Liver (tissue), 9 donors: ENCODE data around the gene RND1. TPM values are rescaled to one million over a fixed set of nuclear protein-coding genes. Genes with fewer than 3 reads are reported as not detected.

Experiments used
- DNase-seq: peaks from one replicate; pipeline ENCODE4 v3.0.0-alpha.2; 2017; ENCODE audit warnings: low spot score
- H3K27ac ChIP-seq, 2 donors: one replicate each; pipeline ENCODE4 v1.7.0; 2013; ENCODE audit warnings: inconsistent platforms in 2 of 2, low read length in 2 of 2, control low read depth in 1 of 2, low read depth in 1 of 2, mild to moderate bottlenecking in 1 of 2
- H3K27me3 ChIP-seq, 4 donors: one replicate each; pipeline versions ENCODE4 v1.6.1 to v1.7.0; 2013; ENCODE audit warnings: low read length in 3 of 4, inconsistent platforms in 1 of 4, mild to moderate bottlenecking in 1 of 4, moderate library complexity in 1 of 4; ENCODE audit not compliant: control insufficient read depth in 4 of 4, insufficient read depth in 4 of 4
- H3K36me3 ChIP-seq, 4 donors: one replicate each; pipeline versions ENCODE4 v1.6.1 to v1.7.0; 2013; ENCODE audit warnings: low read length in 3 of 4, mild to moderate bottlenecking in 3 of 4, low read depth in 1 of 4, moderate library complexity in 1 of 4; ENCODE audit not compliant: control insufficient read depth in 4 of 4, insufficient read depth in 3 of 4
- H3K4me1 ChIP-seq, 4 donors: one replicate each; pipeline versions ENCODE4 v1.6.1 to v1.7.0; 2013; ENCODE audit warnings: low read length in 3 of 4, mild to moderate bottlenecking in 3 of 4, moderate library complexity in 1 of 4; ENCODE audit not compliant: control insufficient read depth in 4 of 4, insufficient read depth in 4 of 4
- H3K4me3 ChIP-seq, 3 donors: one replicate each; pipeline versions ENCODE4 v1.6.1 to v1.7.0; 2013; ENCODE audit warnings: low read length in 3 of 3, control low read depth in 1 of 3, low read depth in 1 of 3, mild to moderate bottlenecking in 1 of 3
- H3K9ac ChIP-seq, 2 donors: one replicate each; pipeline ENCODE4 v1.7.0; 2013; ENCODE audit warnings: low read length in 2 of 2, mild to moderate bottlenecking in 2 of 2, moderate library complexity in 2 of 2, control low read depth in 1 of 2, low read depth in 1 of 2
- H3K9me3 ChIP-seq, 4 donors: one replicate each; pipeline versions ENCODE4 v1.6.1 to v1.7.0; 2013; ENCODE audit warnings: low read length in 3 of 4; ENCODE audit not compliant: control insufficient read depth in 4 of 4
- EGR1 ChIP-seq, 2 donors: IDR thresholded peaks; 2 replicates each; pipeline ENCODE4 v1.6.1; 2016 to 2018; ENCODE audit warnings: antibody characterized with exemption in 2 of 2, low read depth in 2 of 2
- FOXA1 ChIP-seq: IDR thresholded peaks from 2 replicates; pipeline ENCODE4 v1.6.1; 2016; ENCODE audit warnings: antibody characterized with exemption
- GABPA ChIP-seq, 2 donors: IDR thresholded peaks in 1 of 2; conservative IDR thresholded peaks in 1 of 2; 2 replicates each; pipeline ENCODE4 v1.6.1; 2016; ENCODE audit warnings: antibody characterized with exemption in 2 of 2, mild to moderate bottlenecking in 1 of 2, moderate library complexity in 1 of 2
- HNF4A ChIP-seq, 2 donors: conservative IDR thresholded peaks; 2 replicates each; pipeline ENCODE4 v1.6.1; 2016; ENCODE audit warnings: antibody characterized with exemption in 2 of 2, mild to moderate bottlenecking in 2 of 2
- HNF4G ChIP-seq: IDR thresholded peaks from 2 replicates; pipeline ENCODE4 v1.6.1; 2016; ENCODE audit warnings: antibody characterized with exemption
- JUND ChIP-seq, 2 donors: IDR thresholded peaks; 2 replicates each; pipeline ENCODE4 v1.6.1; 2016; ENCODE audit warnings: antibody characterized with exemption in 2 of 2
- RAD21 ChIP-seq, 2 donors: IDR thresholded peaks; 2 replicates each; pipeline ENCODE4 v1.6.1; 2016; ENCODE audit warnings: antibody characterized with exemption in 2 of 2, mild to moderate bottlenecking in 2 of 2
- RXRA ChIP-seq, 2 donors: IDR thresholded peaks; 2 replicates each; pipeline ENCODE4 v1.6.1; 2017 to 2018; ENCODE audit warnings: antibody characterized with exemption in 2 of 2, mild to moderate bottlenecking in 1 of 2
- SP1 ChIP-seq: IDR thresholded peaks from 2 replicates; pipeline ENCODE4 v1.6.1; 2018; ENCODE audit warnings: antibody characterized with exemption, mild to moderate bottlenecking
- TAF1 ChIP-seq: conservative IDR thresholded peaks from 2 replicates; pipeline ENCODE4 v1.6.1; 2016; ENCODE audit warnings: antibody characterized with exemption, mild to moderate bottlenecking
- YY1 ChIP-seq: IDR thresholded peaks from 2 replicates; pipeline ENCODE4 v1.6.1; 2016; ENCODE audit warnings: antibody characterized with exemption, mild to moderate bottlenecking
- WGBS: extraction: QIAGEN DNeasy Blood & Tissue Kit; methylation state at CpG from one replicate; pipeline ENCODE4 v1.1.7; 2013; 5-methylcytosine and 5-hydroxymethylcytosine counted together
- polyA plus RNA-seq, 2 donors: library from polyadenylated mRNA; stranded (reverse) in 1 of 2; unstranded in 1 of 2; fragments of 200-250 nt in 1 of 2; fragments of >200 nt in 1 of 2; fragmentation: Nextera tagmentation in 1 of 2; extraction: Ambion mirVana in 1 of 2; gene quantifications; one replicate each; pipeline versions ENCODE4 v1.2.1 to v1.2.3, GENCODE V29; 2013 to 2015
- total RNA-seq, 2 donors: library from RNA; depleted of rRNA; stranded (reverse); fragments of >200 nt; gene quantifications; one replicate each; pipeline ENCODE4 v1.2.3, GENCODE V29; 2014
- TF ChIP-seq, protein P1 (sequence below): IDR thresholded peaks from 2 replicates; pipeline ENCODE4 v1.6.1; 2016; ENCODE audit warnings: antibody characterized with exemption, mild to moderate bottlenecking
- TF ChIP-seq, protein P2 (sequence below): fragments of 150-350 bp; IDR thresholded peaks from 2 replicates; pipeline ENCODE4 v1.5.1; 2017; ENCODE audit warnings: improper control_type of control experiment, low read depth, low read length; ENCODE audit not compliant: missing input control
- TF ChIP-seq, protein P3 (sequence below): IDR thresholded peaks from 2 replicates; pipeline ENCODE4 v1.6.1; 2016; ENCODE audit warnings: antibody characterized with exemption
- TF ChIP-seq, protein P4 (sequence below): IDR thresholded peaks from 2 replicates; pipeline ENCODE4 v1.6.1; 2016; ENCODE audit warnings: antibody characterized with exemption
- donor health status: healthy.
- donor health status: healthy.
- donor health status: healthy.
- donor health status: healthy.
- donor health status: healthy.

Gene RND1
- total and polyA plus RNA-seq, 4 donors = 7.7 to 16.5 (median 8.5) TPM

DNA sequence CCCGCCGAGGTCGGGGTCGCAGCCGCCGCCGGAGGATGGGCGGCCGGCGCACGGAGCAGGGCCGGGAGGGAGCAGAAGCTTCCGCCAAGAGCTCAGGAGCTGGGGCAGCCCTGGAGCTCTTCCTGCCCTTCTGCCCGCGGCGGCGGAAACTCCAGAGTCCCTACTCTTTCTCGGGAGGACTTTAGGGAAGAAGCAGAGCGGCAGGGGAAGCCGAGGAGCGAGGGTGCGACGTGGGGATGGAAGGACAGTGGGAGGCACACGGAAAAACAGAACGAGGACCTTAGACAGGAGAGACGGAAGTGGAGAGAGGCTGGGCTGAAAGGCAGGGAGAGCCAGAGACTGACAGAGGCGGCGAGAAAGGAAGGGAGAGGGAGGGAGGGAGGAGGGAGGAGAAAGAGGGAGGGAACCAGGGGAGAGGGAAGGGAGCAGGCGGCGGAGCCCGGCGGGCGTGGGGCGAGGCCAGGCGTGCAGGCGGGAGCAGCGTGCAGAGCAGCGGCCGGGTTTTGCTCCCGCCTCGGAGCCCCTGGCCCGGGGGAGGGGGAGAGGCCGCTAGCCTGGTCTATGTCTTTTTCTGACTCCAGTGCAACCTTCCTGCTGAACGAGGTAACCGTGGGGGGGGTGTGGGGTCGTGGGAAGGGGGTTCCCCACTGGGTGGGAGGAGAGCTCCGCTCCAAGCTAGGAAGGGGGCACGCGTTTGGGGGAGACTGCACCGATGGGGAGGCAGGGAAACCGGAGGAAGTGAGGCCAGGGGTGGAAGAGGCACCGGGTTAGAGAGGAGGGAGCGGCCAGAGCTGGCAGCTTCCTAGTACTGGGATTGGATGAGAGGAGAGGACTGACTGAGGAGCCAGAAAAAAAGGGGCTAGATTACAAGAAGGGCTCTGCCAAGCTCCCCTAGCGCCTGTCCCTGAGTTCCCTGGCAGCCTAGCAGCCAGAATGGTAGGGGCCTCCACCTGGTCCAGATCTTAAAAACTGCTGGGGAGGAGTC lies 50.3 kb downstream of the RND1 start:
- peaks cover 3 to 28% (median 18%) of the 10 kb centered on the region in 4 donors for H3K4me1 ChIP-seq
- WGBS = 2% methylated on average over 54 of the region's 54 CpGs
- H3K36me3 ChIP-seq = no peaks in the 10 kb centered on the region
- TF ChIP-seq, protein P1, sequence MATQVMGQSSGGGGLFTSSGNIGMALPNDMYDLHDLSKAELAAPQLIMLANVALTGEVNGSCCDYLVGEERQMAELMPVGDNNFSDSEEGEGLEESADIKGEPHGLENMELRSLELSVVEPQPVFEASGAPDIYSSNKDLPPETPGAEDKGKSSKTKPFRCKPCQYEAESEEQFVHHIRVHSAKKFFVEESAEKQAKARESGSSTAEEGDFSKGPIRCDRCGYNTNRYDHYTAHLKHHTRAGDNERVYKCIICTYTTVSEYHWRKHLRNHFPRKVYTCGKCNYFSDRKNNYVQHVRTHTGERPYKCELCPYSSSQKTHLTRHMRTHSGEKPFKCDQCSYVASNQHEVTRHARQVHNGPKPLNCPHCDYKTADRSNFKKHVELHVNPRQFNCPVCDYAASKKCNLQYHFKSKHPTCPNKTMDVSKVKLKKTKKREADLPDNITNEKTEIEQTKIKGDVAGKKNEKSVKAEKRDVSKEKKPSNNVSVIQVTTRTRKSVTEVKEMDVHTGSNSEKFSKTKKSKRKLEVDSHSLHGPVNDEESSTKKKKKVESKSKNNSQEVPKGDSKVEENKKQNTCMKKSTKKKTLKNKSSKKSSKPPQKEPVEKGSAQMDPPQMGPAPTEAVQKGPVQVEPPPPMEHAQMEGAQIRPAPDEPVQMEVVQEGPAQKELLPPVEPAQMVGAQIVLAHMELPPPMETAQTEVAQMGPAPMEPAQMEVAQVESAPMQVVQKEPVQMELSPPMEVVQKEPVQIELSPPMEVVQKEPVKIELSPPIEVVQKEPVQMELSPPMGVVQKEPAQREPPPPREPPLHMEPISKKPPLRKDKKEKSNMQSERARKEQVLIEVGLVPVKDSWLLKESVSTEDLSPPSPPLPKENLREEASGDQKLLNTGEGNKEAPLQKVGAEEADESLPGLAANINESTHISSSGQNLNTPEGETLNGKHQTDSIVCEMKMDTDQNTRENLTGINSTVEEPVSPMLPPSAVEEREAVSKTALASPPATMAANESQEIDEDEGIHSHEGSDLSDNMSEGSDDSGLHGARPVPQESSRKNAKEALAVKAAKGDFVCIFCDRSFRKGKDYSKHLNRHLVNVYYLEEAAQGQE = peak; percentile 29
- TF ChIP-seq YY1 (peak; percentile 27), GABPA (IDR thresholded peaks at IDR 0.05 in 1 of 2, conservative IDR thresholded peaks at IDR 0.05 in 1 of 2) (peak in 1 of 2 donors; percentile 58), JUND (IDR thresholded peaks at IDR 0.05) (no peak)
- H3K27ac ChIP-seq = peak overlapping the region; percentile 68 to 75
- peak overlapping the region; percentile 67 to 80 (median 70) for H3K4me3 ChIP-seq
- H3K9ac ChIP-seq = peak overlapping the region; percentile 10 to 22
- no peaks in the 10 kb centered on the region for H3K9me3 ChIP-seq
- peaks cover 0 to 6% (median 3%) of the 10 kb centered on the region in 4 donors for H3K27me3 ChIP-seq
- DNase-seq = peak; percentile 56

DNA sequence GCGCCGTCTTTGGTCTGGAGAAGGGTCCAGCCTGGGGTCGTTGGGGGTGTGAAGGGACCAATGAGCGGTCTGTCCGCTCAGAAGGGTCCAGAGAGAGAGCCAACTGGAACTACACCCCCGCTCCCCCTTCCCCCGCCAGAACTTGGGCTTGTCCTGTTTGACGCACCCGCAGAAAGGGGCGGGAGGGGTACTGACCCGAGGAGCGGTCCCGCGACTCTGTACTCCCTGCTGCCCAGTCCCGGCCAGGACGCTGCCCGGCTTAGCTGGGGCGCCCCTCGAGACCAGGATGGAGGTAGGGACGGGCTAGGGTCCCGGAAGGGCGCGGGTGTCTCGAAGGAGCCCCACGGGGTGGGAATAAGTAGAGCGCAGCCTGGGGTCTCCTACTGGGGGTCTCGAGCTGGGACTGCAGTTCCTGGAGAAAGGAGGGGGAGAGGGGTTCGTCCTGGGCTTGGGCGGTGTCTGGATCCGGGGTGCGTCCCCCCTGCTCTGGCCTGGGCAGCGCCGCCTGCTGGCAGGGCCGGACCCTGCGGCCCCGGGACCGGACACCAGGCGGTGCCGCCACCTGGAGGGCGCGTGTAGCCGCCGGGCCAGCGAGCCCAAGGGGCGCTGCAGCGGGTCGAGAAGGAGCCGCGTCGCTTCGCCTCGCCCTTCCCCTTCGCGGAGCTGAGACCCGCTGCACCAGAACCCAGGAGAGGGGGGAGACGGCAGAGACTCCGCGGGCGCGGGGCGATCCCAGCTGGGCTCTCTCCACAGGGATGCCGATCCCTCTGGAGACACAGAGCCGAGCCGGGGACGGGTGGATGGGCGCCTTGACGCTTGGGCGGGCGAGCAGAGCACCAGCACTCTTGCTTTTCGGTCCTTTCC lies 51.2 kb downstream of the RND1 start:
- DNase-seq = peak; percentile 84
- H3K27ac ChIP-seq = peak overlapping the region; percentile 68 to 75
- no peaks in the 10 kb centered on the region for H3K9me3 ChIP-seq
- TF ChIP-seq YY1 (no peak), JUND (IDR thresholded peaks at IDR 0.05) (no peak), EGR1 (IDR thresholded peaks at IDR 0.05; ENCODE audit: low read depth in 2 of 2) (no peak), HNF4A (conservative IDR thresholded peaks at IDR 0.05) (no peak), RXRA (IDR thresholded peaks at IDR 0.05) (no peak), RAD21 (IDR thresholded peaks at IDR 0.05) (peak in 1 of 2 donors; percentile 59), TAF1 (no peak), FOXA1 (no peak), HNF4G (no peak), GABPA (IDR thresholded peaks at IDR 0.05 in 1 of 2, conservative IDR thresholded peaks at IDR 0.05 in 1 of 2) (no peak), SP1 (no peak)
- TF ChIP-seq, protein P2, sequence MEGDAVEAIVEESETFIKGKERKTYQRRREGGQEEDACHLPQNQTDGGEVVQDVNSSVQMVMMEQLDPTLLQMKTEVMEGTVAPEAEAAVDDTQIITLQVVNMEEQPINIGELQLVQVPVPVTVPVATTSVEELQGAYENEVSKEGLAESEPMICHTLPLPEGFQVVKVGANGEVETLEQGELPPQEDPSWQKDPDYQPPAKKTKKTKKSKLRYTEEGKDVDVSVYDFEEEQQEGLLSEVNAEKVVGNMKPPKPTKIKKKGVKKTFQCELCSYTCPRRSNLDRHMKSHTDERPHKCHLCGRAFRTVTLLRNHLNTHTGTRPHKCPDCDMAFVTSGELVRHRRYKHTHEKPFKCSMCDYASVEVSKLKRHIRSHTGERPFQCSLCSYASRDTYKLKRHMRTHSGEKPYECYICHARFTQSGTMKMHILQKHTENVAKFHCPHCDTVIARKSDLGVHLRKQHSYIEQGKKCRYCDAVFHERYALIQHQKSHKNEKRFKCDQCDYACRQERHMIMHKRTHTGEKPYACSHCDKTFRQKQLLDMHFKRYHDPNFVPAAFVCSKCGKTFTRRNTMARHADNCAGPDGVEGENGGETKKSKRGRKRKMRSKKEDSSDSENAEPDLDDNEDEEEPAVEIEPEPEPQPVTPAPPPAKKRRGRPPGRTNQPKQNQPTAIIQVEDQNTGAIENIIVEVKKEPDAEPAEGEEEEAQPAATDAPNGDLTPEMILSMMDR = peak; percentile 93
- TF ChIP-seq, protein P1 = no peak
- TF ChIP-seq, protein P3, sequence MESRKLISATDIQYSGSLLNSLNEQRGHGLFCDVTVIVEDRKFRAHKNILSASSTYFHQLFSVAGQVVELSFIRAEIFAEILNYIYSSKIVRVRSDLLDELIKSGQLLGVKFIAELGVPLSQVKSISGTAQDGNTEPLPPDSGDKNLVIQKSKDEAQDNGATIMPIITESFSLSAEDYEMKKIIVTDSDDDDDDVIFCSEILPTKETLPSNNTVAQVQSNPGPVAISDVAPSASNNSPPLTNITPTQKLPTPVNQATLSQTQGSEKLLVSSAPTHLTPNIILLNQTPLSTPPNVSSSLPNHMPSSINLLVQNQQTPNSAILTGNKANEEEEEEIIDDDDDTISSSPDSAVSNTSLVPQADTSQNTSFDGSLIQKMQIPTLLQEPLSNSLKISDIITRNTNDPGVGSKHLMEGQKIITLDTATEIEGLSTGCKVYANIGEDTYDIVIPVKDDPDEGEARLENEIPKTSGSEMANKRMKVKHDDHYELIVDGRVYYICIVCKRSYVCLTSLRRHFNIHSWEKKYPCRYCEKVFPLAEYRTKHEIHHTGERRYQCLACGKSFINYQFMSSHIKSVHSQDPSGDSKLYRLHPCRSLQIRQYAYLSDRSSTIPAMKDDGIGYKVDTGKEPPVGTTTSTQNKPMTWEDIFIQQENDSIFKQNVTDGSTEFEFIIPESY = no peak
- TF ChIP-seq, protein P4, sequence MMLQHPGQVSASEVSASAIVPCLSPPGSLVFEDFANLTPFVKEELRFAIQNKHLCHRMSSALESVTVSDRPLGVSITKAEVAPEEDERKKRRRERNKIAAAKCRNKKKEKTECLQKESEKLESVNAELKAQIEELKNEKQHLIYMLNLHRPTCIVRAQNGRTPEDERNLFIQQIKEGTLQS = no peak
- no peaks in the 10 kb centered on the region for H3K36me3 ChIP-seq
- peaks cover 3 to 28% (median 18%) of the 10 kb centered on the region in 4 donors for H3K4me1 ChIP-seq
- WGBS = 2% methylated on average over 70 of the region's 70 CpGs
- peaks cover 0 to 6% (median 3%) of the 10 kb centered on the region in 4 donors for H3K27me3 ChIP-seq
- H3K9ac ChIP-seq = peak overlapping the region; percentile 21 to 40
- H3K4me3 ChIP-seq = peak overlapping the region; percentile 67 to 80 (median 70)
